Hepatocyte (in vitro differentiated cells): Measurements from ENCODE around the gene FBP1. TPM values are rescaled to one million over a fixed set of nuclear protein-coding genes. Genes with fewer than 3 reads are reported as not detected.

ENCODE experiments used
- DNase-seq: peaks from one replicate; pipeline ENCODE4 v3.0.0-alpha.2; 2016; ENCODE audit warnings: low spot score
- H2AFZ ChIP-seq: fragments of 200-600 bp; sonication (generic); 2 replicates; pipeline ENCODE4 v1.6.0; 2016; ENCODE audit warnings: antibody characterized with exemption, mild to moderate bottlenecking
- H3K27ac ChIP-seq: fragments of 200-600 bp; sonication (generic); 2 replicates; pipeline ENCODE4 v1.5.1; 2016; ENCODE audit warnings: mild to moderate bottlenecking
- H3K27me3 ChIP-seq: fragments of 200-600 bp; sonication (generic); 2 replicates; pipeline ENCODE4 v1.6.1; 2016
- H3K36me3 ChIP-seq: fragments of 200-600 bp; sonication (generic); replicated peaks from 2 replicates; pipeline ENCODE4 v1.5.1; 2016; ENCODE audit warnings: low read depth; ENCODE audit not compliant: insufficient read depth
- H3K4me1 ChIP-seq: fragments of 200-600 bp; sonication (generic); 2 replicates; pipeline ENCODE4 v1.5.1; 2016; ENCODE audit warnings: mild to moderate bottlenecking, moderate library complexity; ENCODE audit not compliant: insufficient read depth
- H3K4me2 ChIP-seq: fragments of 200-600 bp; sonication (generic); 2 replicates; pipeline ENCODE4 v1.6.0; 2016
- H3K4me3 ChIP-seq: fragments of 200-600 bp; sonication (generic); 2 replicates; pipeline ENCODE4 v1.5.1; 2016; ENCODE audit warnings: mild to moderate bottlenecking
- H3K79me2 ChIP-seq: fragments of 200-600 bp; sonication (generic); 2 replicates; pipeline ENCODE4 v1.6.0; 2017; ENCODE audit warnings: mild to moderate bottlenecking
- H3K9me2 ChIP-seq: fragments of 200-600 bp; sonication (generic); replicated peaks from 2 replicates; pipeline ENCODE4 v1.6.0; 2017; ENCODE audit warnings: mild to moderate bottlenecking; ENCODE audit not compliant: insufficient read depth
- H3K9me3 ChIP-seq: fragments of 200-600 bp; sonication (generic); 2 replicates; pipeline ENCODE4 v1.5.1; 2016; ENCODE audit warnings: low read depth, mild to moderate bottlenecking
- H4K20me1 ChIP-seq: fragments of 200-600 bp; sonication (generic); 2 replicates; pipeline ENCODE4 v1.6.0; 2016; ENCODE audit warnings: mild to moderate bottlenecking; ENCODE audit not compliant: insufficient read depth, poor library complexity, severe bottlenecking
- CTCF ChIP-seq: fragments of 200-600 bp; sonication (generic); IDR thresholded peaks from 2 replicates; pipeline ENCODE4 v1.5.1; 2016; ENCODE audit warnings: antibody characterized with exemption, mild to moderate bottlenecking; ENCODE audit not compliant: poor library complexity
- EZH2 ChIP-seq: fragments of 200-600 bp; sonication (generic); IDR thresholded peaks from 2 replicates; pipeline ENCODE4 v1.6.1; 2016; ENCODE audit warnings: antibody characterized with exemption, mild to moderate bottlenecking, borderline replicate concordance
- EZH2phosphoT487 ChIP-seq: fragments of 200-600 bp; sonication (generic); IDR thresholded peaks from one replicate; pipeline ENCODE4 v1.6.1; 2018; ENCODE audit warnings: antibody characterized with exemption, mild to moderate bottlenecking, low read depth, moderate library complexity; ENCODE audit not compliant: unreplicated experiment, severe bottlenecking
- WGBS: methylation state at CpG from one replicate; pipeline ENCODE4 v1.1.6; 2016; ENCODE audit warnings: low lambda C conversion rate; ENCODE audit errors: missing lambda C conversion rate; 5-methylcytosine and 5-hydroxymethylcytosine counted together
- polyA plus RNA-seq: library from polyadenylated mRNA; unstranded; fragments of >200 nt; fragmentation: Nextera tagmentation; extraction: Ambion mirVana; gene quantifications from 2 replicates; pipeline ENCODE4 v1.2.1, GENCODE V29; 2016
- total RNA-seq: library from RNA; depleted of rRNA; stranded (reverse); fragments of >200 nt; gene quantifications from 2 replicates; pipeline ENCODE4 v1.2.3, GENCODE V29; 2014

Gene FBP1
- total and polyA plus RNA-seq, 2 experiments from 2014 or later: 31.2 to 65.3 TPM

DNA sequence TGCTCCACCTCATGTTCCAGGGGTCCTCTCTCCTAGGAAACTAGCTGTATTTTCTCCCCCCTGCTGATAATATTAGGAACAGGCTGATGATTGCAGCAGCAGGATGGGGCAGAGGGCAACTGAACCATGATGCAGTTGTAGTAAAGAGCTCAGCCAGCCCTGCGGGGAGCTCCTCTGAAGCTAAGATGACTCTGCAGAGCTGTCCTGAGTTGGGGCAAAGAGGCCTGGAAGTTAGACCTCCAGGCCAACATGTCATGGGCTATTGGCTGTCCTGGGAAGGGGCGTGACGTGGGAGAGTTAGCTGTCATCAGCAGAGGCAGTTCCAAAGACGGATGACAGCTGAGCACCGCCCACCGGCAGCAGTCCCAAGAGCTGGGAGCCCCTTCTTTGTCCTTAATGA is 6.6 kb upstream of the FBP1 start:
- Histone ChIP-seq H3K4me2 (no peak overlapping the region), H3K36me3 (no peaks in the 10 kb centered on the region), H3K9me2 (no peaks in the 10 kb centered on the region), H4K20me1 (no peaks in the 10 kb centered on the region), H3K4me3 (no peak overlapping the region), H2AFZ (no peak overlapping the region), H3K27me3 (no peaks in the 10 kb centered on the region), H3K4me1 (no peaks in the 10 kb centered on the region), H3K79me2 (no peaks in the 10 kb centered on the region), H3K9me3 (no peaks in the 10 kb centered on the region), H3K27ac (no peak overlapping the region)
- TF ChIP-seq EZH2 (no peak), CTCF (no peak), EZH2phosphoT487 (no peak)
- whole genome bisulfite sequencing: 80% methylated on average over 6 of the region's 6 CpGs
- DNase-seq: no peak

- Histone ChIP-seq H3K9me2 (no peaks in the 10 kb centered on the region), H4K20me1 (no peaks in the 10 kb centered on the region), H3K79me2 (no peaks in the 10 kb centered on the region), H3K36me3 (no peaks in the 10 kb centered on the region), H3K4me2 (no peak overlapping the region), H3K9me3 (no peaks in the 10 kb centered on the region), H3K27ac (no peak overlapping the region), H3K27me3 (no peaks in the 10 kb centered on the region), H2AFZ (no peak overlapping the region), H3K4me3 (no peak overlapping the region), H3K4me1 (peaks cover 3% of the 10 kb centered on the region)
- no peak for DNase-seq
- TF ChIP-seq CTCF (no peak), EZH2phosphoT487 (no peak), EZH2 (no peak)
- WGBS: 95% methylated on average over 5 of the region's 5 CpGs
Measured at GRCh38 chr9:94644543-94644942, 5.2 kb upstream of the FBP1 start.

- H3K27me3 ChIP-seq: peaks cover 4% of the 10 kb centered on the region
- no peaks in the 10 kb centered on the region for H3K9me2 ChIP-seq
- no peaks in the 10 kb centered on the region for H3K36me3 ChIP-seq
- no peak for DNase-seq
- no peaks in the 10 kb centered on the region for H4K20me1 ChIP-seq
- H3K4me2 ChIP-seq: no peak overlapping the region
- WGBS: 77% methylated on average over 4 of the region's 4 CpGs
- H3K4me3 ChIP-seq: no peak overlapping the region
- H3K27ac ChIP-seq: no peak overlapping the region
- H3K79me2 ChIP-seq: no peaks in the 10 kb centered on the region
- H2AFZ ChIP-seq: no peak overlapping the region
- peaks cover 3% of the 10 kb centered on the region for H3K4me1 ChIP-seq
- TF ChIP-seq EZH2phosphoT487 (no peak), EZH2 (no peak), CTCF (no peak)
- no peaks in the 10 kb centered on the region for H3K9me3 ChIP-seq
Measured at GRCh38 chr9:94643741-94644140, 4.4 kb upstream of the FBP1 start.

DNA sequence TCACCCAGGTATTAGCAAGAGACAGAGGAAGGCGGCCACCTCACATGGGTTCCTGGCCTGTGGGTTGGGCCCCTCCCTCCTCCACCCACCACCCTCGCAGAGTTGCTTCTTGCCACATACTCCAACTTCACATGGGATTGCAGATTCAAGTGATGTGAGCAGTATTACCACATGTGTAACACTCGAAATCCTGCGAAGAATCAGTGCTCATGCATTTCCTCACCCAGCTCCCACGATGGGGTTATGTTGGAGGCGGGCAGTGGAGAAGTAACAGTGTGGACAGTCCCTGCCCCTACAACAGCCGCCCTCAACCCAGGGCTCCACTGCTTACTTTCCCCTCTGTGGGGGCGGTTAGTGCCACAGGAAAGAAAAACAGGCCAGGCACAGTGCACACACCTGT is 3.9 kb upstream of the FBP1 start:
- Histone ChIP-seq H3K4me1 (peaks cover 3% of the 10 kb centered on the region), H3K27ac (no peak overlapping the region), H3K4me3 (no peak overlapping the region), H3K9me3 (no peaks in the 10 kb centered on the region), H4K20me1 (no peaks in the 10 kb centered on the region), H3K27me3 (peaks cover 7% of the 10 kb centered on the region), H2AFZ (no peak overlapping the region), H3K79me2 (no peaks in the 10 kb centered on the region), H3K36me3 (no peaks in the 10 kb centered on the region), H3K9me2 (no peaks in the 10 kb centered on the region), H3K4me2 (no peak overlapping the region)
- DNase-seq: no peak
- TF ChIP-seq CTCF: no peak
- no peak for TF ChIP-seq EZH2
- no peak for TF ChIP-seq EZH2phosphoT487
- 89% methylated on average over 8 of the region's 8 CpGs for WGBS
